GM12872 (cell line): Measurements from ENCODE around the gene GRK5.

ENCODE experiments used
- TF ChIP-seq, protein P1 (sequence below): IDR thresholded peaks from 3 replicates; pipeline ENCODE4 v1.5.1; 2011; ENCODE audit warnings: low read depth, mild to moderate bottlenecking, low read length, moderate library complexity; ENCODE audit not compliant: insufficient read depth

GRK5 gene

DNA sequence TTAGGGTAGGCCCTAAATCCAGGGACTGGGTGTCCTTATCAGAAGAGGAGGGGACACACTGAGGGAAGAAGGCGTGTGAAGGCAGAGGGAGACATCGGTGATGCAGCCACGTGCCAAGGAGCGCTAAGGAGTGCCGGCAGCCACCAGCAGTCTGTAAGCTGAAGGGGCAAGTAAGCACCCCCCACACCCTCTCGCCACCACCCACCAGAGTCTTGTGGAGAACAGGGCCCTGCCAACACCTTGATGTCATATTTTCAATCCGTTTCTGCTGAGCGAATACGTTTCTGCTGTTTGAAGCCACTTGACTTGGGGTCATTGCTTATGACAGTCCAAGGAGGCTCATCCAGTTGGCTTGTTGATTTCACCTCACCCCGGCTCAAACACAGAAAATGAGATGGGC lies 297.3 kb downstream of the GRK5 start:
- TF ChIP-seq, protein P1, sequence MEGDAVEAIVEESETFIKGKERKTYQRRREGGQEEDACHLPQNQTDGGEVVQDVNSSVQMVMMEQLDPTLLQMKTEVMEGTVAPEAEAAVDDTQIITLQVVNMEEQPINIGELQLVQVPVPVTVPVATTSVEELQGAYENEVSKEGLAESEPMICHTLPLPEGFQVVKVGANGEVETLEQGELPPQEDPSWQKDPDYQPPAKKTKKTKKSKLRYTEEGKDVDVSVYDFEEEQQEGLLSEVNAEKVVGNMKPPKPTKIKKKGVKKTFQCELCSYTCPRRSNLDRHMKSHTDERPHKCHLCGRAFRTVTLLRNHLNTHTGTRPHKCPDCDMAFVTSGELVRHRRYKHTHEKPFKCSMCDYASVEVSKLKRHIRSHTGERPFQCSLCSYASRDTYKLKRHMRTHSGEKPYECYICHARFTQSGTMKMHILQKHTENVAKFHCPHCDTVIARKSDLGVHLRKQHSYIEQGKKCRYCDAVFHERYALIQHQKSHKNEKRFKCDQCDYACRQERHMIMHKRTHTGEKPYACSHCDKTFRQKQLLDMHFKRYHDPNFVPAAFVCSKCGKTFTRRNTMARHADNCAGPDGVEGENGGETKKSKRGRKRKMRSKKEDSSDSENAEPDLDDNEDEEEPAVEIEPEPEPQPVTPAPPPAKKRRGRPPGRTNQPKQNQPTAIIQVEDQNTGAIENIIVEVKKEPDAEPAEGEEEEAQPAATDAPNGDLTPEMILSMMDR: no peak

DNA sequence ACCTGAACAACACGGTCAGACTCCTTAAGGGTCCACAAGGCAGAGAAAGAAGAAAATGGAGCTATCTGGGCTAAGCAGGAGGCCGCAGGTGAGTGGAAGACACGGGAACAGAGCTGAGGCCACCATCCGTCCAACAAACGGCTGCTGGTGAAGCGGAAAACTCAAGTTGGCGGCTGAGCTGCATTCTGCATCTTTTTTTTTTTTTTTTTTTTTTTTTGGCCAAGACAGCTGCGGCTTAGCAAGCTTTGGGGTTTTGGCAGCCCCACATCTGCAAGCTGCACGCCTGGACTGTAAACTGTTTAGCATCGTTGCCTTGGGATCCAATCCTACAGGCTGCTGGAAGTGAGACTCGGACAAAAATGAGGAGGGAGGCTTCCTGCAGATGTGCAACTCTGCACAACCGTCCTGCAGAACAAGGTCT lies 297.8 kb downstream of the GRK5 start:
- TF ChIP-seq, protein P1: no peak
